Smooth muscle cell (in vitro differentiated cells): Measurements from ENCODE around the gene MKNK2. TPM values are rescaled to one million over a fixed set of nuclear protein-coding genes. Genes with fewer than 3 reads are reported as not detected.

Experiments used
- DNase-seq: peaks from one replicate; lab custom pipeline; 2025; ENCODE audit not compliant: unreplicated experiment; lab: John Stamatoyannopoulos, UW
- H2AFZ ChIP-seq: fragments of 200-600 bp; sonication (generic); 2 replicates; pipeline ENCODE4 v1.6.0; 2016; ENCODE audit warnings: antibody characterized with exemption, low read depth, mild to moderate bottlenecking
- H3F3A ChIP-seq: fragments of 200-600 bp; sonication (generic); 2 replicates; pipeline ENCODE4 v1.6.0; 2017; ENCODE audit warnings: antibody characterized with exemption, low read depth
- H3K27ac ChIP-seq: fragments of 200-600 bp; sonication (generic); 2 replicates; pipeline ENCODE4 v1.5.1; 2016; ENCODE audit warnings: low read depth, mild to moderate bottlenecking
- H3K27me3 ChIP-seq: fragments of 200-600 bp; sonication (generic); 2 replicates; pipeline ENCODE4 v1.6.1; 2016; ENCODE audit warnings: low read depth, mild to moderate bottlenecking
- H3K36me3 ChIP-seq: fragments of 200-600 bp; sonication (generic); 2 replicates; pipeline ENCODE4 v1.5.1; 2016; ENCODE audit warnings: low read depth
- H3K4me1 ChIP-seq: fragments of 200-600 bp; sonication (generic); 2 replicates; pipeline ENCODE4 v1.5.1; 2016; ENCODE audit warnings: low read depth
- H3K4me2 ChIP-seq: fragments of 200-600 bp; sonication (generic); 2 replicates; pipeline ENCODE4 v1.6.0; 2016; ENCODE audit warnings: mild to moderate bottlenecking
- H3K4me3 ChIP-seq: fragments of 200-600 bp; sonication (generic); 2 replicates; pipeline ENCODE4 v1.5.1; 2016; ENCODE audit warnings: mild to moderate bottlenecking
- H3K79me2 ChIP-seq: fragments of 200-600 bp; sonication (generic); 2 replicates; pipeline ENCODE4 v1.6.0; 2016; ENCODE audit warnings: low read depth, mild to moderate bottlenecking
- H3K9ac ChIP-seq: fragments of 200-600 bp; sonication (generic); 2 replicates; pipeline ENCODE4 v1.6.0; 2016; ENCODE audit warnings: low read depth
- H3K9me3 ChIP-seq: fragments of 200-600 bp; sonication (generic); replicated peaks from 2 replicates; pipeline ENCODE4 v1.5.1; 2016; ENCODE audit warnings: low read depth
- H4K20me1 ChIP-seq: fragments of 200-600 bp; sonication (generic); 2 replicates; pipeline ENCODE4 v1.6.0; 2016; ENCODE audit warnings: low read depth
- CTCF ChIP-seq: fragments of 200-600 bp; sonication (generic); IDR thresholded peaks from 2 replicates; pipeline ENCODE4 v1.5.1; 2017; ENCODE audit warnings: borderline replicate concordance, mild to moderate bottlenecking, antibody characterized with exemption; ENCODE audit not compliant: insufficient read depth, poor library complexity, severe bottlenecking
- WGBS: methylation state at CpG from one replicate; pipeline ENCODE4 v1.1.7; 2016; ENCODE audit warnings: low lambda C conversion rate; 5-methylcytosine and 5-hydroxymethylcytosine counted together
- polyA plus RNA-seq: library from polyadenylated mRNA; unstranded; fragments of >200 nt; fragmentation: Nextera tagmentation; extraction: Ambion mirVana; gene quantifications from 2 replicates; pipeline ENCODE4 v1.2.1, GENCODE V29; 2016
- total RNA-seq: library from RNA; depleted of rRNA; stranded (reverse); fragments of >200 nt; gene quantifications from 2 replicates; pipeline ENCODE4 v1.2.3, GENCODE V29; 2014

The MKNK2 gene
- total and polyA plus RNA-seq, 2 experiments from 2014 or later: 43.6 to 44.7 TPM

- Histone ChIP-seq H3K9me3 (no peaks in the 10 kb centered on the region), H3K4me1 (peaks cover 16% of the 10 kb centered on the region), H2AFZ (no peak overlapping the region), H3K27me3 (no peaks in the 10 kb centered on the region), H3K79me2 (no peaks in the 10 kb centered on the region), H4K20me1 (peaks cover 16% of the 10 kb centered on the region), H3K9ac (no peak overlapping the region), H3K4me3 (no peak overlapping the region), H3K36me3 (no peaks in the 10 kb centered on the region), H3F3A (no peaks in the 10 kb centered on the region), H3K4me2 (no peak overlapping the region), H3K27ac (no peak overlapping the region)
- no peak for DNase-seq
- WGBS: 91% methylated on average over 24 of the region's 44 CpGs
- no peak for TF ChIP-seq CTCF
These were observed 12.6 kb downstream of the MKNK2 start for GRCh38 chr19:2038284-2039088.

GRCh38 chr19:2037651-2038255, 13.3 kb downstream of the MKNK2 start:
- no peak for TF ChIP-seq CTCF
- no peak overlapping the region for H2AFZ ChIP-seq
- no peak overlapping the region for H3K4me3 ChIP-seq
- H3K36me3 ChIP-seq: no peaks in the 10 kb centered on the region
- WGBS: 89% methylated on average over 24 of the region's 24 CpGs
- H3K4me1 ChIP-seq: peaks cover 15% of the 10 kb centered on the region
- no peaks in the 10 kb centered on the region for H3K27me3 ChIP-seq
- H3K79me2 ChIP-seq: no peaks in the 10 kb centered on the region
- no peak for DNase-seq
- H3K9me3 ChIP-seq: no peaks in the 10 kb centered on the region
- H3F3A ChIP-seq: no peaks in the 10 kb centered on the region
- no peak overlapping the region for H3K9ac ChIP-seq
- H4K20me1 ChIP-seq: peaks cover 13% of the 10 kb centered on the region
- H3K4me2 ChIP-seq: no peak overlapping the region
- no peak overlapping the region for H3K27ac ChIP-seq

GRCh38 chr19:2036424-2036823, 14.6 kb downstream of the MKNK2 start:
- DNase-seq: no peak
- H3K4me1 ChIP-seq: peaks cover 9% of the 10 kb centered on the region
- peaks cover 4% of the 10 kb centered on the region for H4K20me1 ChIP-seq
- H3F3A ChIP-seq: no peaks in the 10 kb centered on the region
- H3K9me3 ChIP-seq: no peaks in the 10 kb centered on the region
- H3K4me2 ChIP-seq: no peak overlapping the region
- no peaks in the 10 kb centered on the region for H3K79me2 ChIP-seq
- H3K36me3 ChIP-seq: no peaks in the 10 kb centered on the region
- no peak overlapping the region for H3K9ac ChIP-seq
- H3K27ac ChIP-seq: no peak overlapping the region
- no peak overlapping the region for H3K4me3 ChIP-seq
- no peaks in the 10 kb centered on the region for H3K27me3 ChIP-seq
- H2AFZ ChIP-seq: no peak overlapping the region
- 99% methylated on average over 8 of the region's 8 CpGs for WGBS
- no peak for TF ChIP-seq CTCF
